Kidney epithelial cell (primary cell): ENCODE results near the gene MCM3AP. TPM values are rescaled to one million over a fixed set of nuclear protein-coding genes. Genes with fewer than 3 reads are reported as not detected.

Source experiments
- DNase-seq: peaks from one replicate; pipeline ENCODE4 v3.0.0-alpha.2; 2010; ENCODE audit warnings: low read depth
- H3K27me3 ChIP-seq: 2 replicates; pipeline ENCODE4 v1.6.0; 2011; ENCODE audit warnings: low read length; ENCODE audit not compliant: control insufficient read depth, insufficient read depth
- H3K36me3 ChIP-seq: 2 replicates; pipeline ENCODE4 v1.5.1; 2011; ENCODE audit warnings: low read length; ENCODE audit not compliant: control insufficient read depth, insufficient read depth
- H3K4me3 ChIP-seq: 2 replicates; pipeline ENCODE4 v1.5.1; 2011; ENCODE audit warnings: low read depth, mild to moderate bottlenecking, control low read depth, low read length
- CTCF ChIP-seq: IDR thresholded peaks from 2 replicates; pipeline ENCODE4 v1.5.1; 2011; ENCODE audit warnings: mild to moderate bottlenecking, moderate library complexity, low read length, control low read depth, inconsistent platforms; ENCODE audit not compliant: insufficient read depth, poor library complexity, severe bottlenecking
- total RNA-seq: library from RNA; depleted of rRNA; stranded (reverse); fragments of >200 nt; gene quantifications from 2 replicates; pipeline ENCODE4 v1.2.3, GENCODE V29; 2015

MCM3AP gene
- total RNA-seq, 1 donor from 2014 or later: 63.7 TPM

- no peak for TF ChIP-seq CTCF
- no peak for DNase-seq
- Histone ChIP-seq H3K27me3 (no peaks in the 10 kb centered on the region), H3K36me3 (peaks cover 3% of the 10 kb centered on the region), H3K4me3 (no peak overlapping the region)
Observed at GRCh38 chr21:46207006-46207919, 78.1 kb downstream of the MCM3AP start.

- no peak for DNase-seq
- peaks cover 2% of the 10 kb centered on the region for H3K36me3 ChIP-seq
- no peak for TF ChIP-seq CTCF
- no peaks in the 10 kb centered on the region for H3K27me3 ChIP-seq
- H3K4me3 ChIP-seq: no peak overlapping the region
Observed at GRCh38 chr21:46206163-46207005, 79.0 kb downstream of the MCM3AP start.

GRCh38 chr21:46205766-46206162 is 79.6 kb downstream of the MCM3AP start:
- no peak overlapping the region for H3K4me3 ChIP-seq
- no peaks in the 10 kb centered on the region for H3K27me3 ChIP-seq
- peaks cover 2% of the 10 kb centered on the region for H3K36me3 ChIP-seq
- no peak for TF ChIP-seq CTCF
- DNase-seq: no peak

- no peak overlapping the region for H3K4me3 ChIP-seq
- peaks cover 2% of the 10 kb centered on the region for H3K36me3 ChIP-seq
- no peak for DNase-seq
- no peak for TF ChIP-seq CTCF
- no peaks in the 10 kb centered on the region for H3K27me3 ChIP-seq
Observed at GRCh38 chr21:46205166-46205565, 80.2 kb downstream of the MCM3AP start.

DNA sequence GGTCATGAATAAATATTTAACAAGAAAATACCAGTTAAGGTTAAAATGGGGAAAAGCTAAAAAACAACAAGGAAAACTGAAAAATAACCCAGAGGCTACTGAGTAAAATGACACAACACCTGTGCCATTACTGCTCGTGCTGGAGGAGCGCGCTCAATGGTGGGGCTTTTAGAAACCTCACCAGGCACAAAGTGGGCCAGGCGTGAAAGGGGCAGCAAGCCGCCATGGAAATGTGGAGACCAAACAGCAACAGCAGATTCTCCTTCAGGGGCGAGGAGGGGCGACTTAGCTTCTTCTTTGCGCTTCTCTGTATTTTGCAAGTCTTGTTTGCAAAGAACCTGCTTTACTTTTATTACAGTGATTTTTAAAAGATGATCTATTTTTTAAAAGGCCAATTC is 82.2 kb downstream of the MCM3AP start:
- DNase-seq: no peak
- H3K36me3 ChIP-seq: peaks cover 2% of the 10 kb centered on the region
- H3K4me3 ChIP-seq: no peak overlapping the region
- H3K27me3 ChIP-seq: no peaks in the 10 kb centered on the region
- TF ChIP-seq CTCF: no peak
